AG04449 (cell line): ENCODE data around the gene TEX44.

ENCODE experiments used
- CTCF ChIA-PET: fragments of 350-600 bp; formaldehyde crosslinking; extraction: SDS; loops from one replicate; lab custom pipeline; 2021; ENCODE audit warnings: antibody characterized with exemption; lab: Yijun Ruan, JAX
- POLR2A ChIA-PET: fragments of 400-600, 350-600 bp; formaldehyde crosslinking; extraction: SDS; loops from one replicate; lab custom pipeline; 2020; ENCODE audit warnings: antibody characterized with exemption, inconsistent platforms; lab: Yijun Ruan, JAX
- DNase-seq: peaks from one replicate; pipeline ENCODE4 v3.0.0-alpha.2; 2010; ENCODE audit warnings: low read depth, low spot score
- H3K4me3 ChIP-seq: 2 replicates; pipeline ENCODE4 v1.5.1; 2011; ENCODE audit warnings: low read depth, mild to moderate bottlenecking, control low read depth, low read length
- CTCF ChIP-seq: IDR thresholded peaks from one replicate; pipeline ENCODE4 v1.5.1; 2011; ENCODE audit warnings: mild to moderate bottlenecking, moderate library complexity, low read length, control low read depth, inconsistent platforms; ENCODE audit not compliant: insufficient read depth; ENCODE audit errors: missing control alignments

Gene TEX44

GRCh38 chr2:231592636-231593145, at the start of gene TEX44:
TEX44 (plus strand) TSS chr2:231592864; CDS start chr2:231592952, 88 bp downstream.
- CTCF ChIA-PET: interaction anchor here (1.0 to 5.7 kb wide), 5 partner anchors 8 to 75 kb away, joined by 3 to 62 read pairs (median 8); no protein-coding TSS in a partner anchor
- POLR2A ChIA-PET: no interaction called here

GRCh38 chr2:231545105-231545902, 47.4 kb upstream of the TEX44 start:
- TF ChIP-seq CTCF: no peak
- POLR2A ChIA-PET: no interaction called here
- CTCF ChIA-PET: interaction anchor here (0.7 to 2.1 kb wide), 4 partner anchors 15 to 66 kb away, joined by 3 to 7 read pairs (median 4); partner anchors contain the start of gene NMUR1
- H3K4me3 ChIP-seq: no peak overlapping the region
- DNase-seq: no peak

More at GRCh38 chr2:231592636-231593145, at the start of gene TEX44:
- no peak for TF ChIP-seq CTCF
- H3K4me3 ChIP-seq: no peak within 1 kb of the TSS
- no peak for DNase-seq

GRCh38 chr2:231546014-231546715, 46.5 kb upstream of the TEX44 start:
- CTCF ChIA-PET: interaction anchor here (0.7 to 2.7 kb wide), 6 partner anchors 9 to 67 kb away, joined by 3 to 14 read pairs (median 4); partner anchors contain the start of gene NMUR1
- POLR2A ChIA-PET: interaction anchor here (0.6 kb wide), 1 partner anchor 13 kb away, joined by 3 read pairs; no protein-coding TSS in a partner anchor
- TF ChIP-seq CTCF: no peak
- DNase-seq: no peak
- no peak overlapping the region for H3K4me3 ChIP-seq

GRCh38 chr2:231547315-231548110, 45.2 kb upstream of the TEX44 start:
- POLR2A ChIA-PET: no interaction called here
- no peak for DNase-seq
- CTCF ChIA-PET: interaction anchor here (1.7 to 7.1 kb wide), 3 partner anchors 11 to 65 kb away, joined by 4 to 47 read pairs (median 14); no protein-coding TSS in a partner anchor
- no peak overlapping the region for H3K4me3 ChIP-seq
- no peak for TF ChIP-seq CTCF

GRCh38 chr2:231548752-231549151, 43.9 kb upstream of the TEX44 start:
- DNase-seq: no peak
- CTCF ChIA-PET: interaction anchor here (2.7 to 7.1 kb wide), 2 partner anchors 9 to 14 kb away, joined by 14 to 47 read pairs; no protein-coding TSS in a partner anchor
- no peak overlapping the region for H3K4me3 ChIP-seq
- POLR2A ChIA-PET: no interaction called here
- no peak for TF ChIP-seq CTCF
